GM21786 (cell line): Measurements from ENCODE around the gene SPIC.

Experiments
- ATAC-seq: cut with Tn5 transposase; IDR thresholded peaks from one replicate; pipeline ENCODE4 v1.9.1; 2021; ENCODE audit not compliant: unreplicated experiment

SPIC gene

GRCh38 chr12:101527682-101528081 lies 52.5 kb downstream of the SPIC start:
- ATAC-seq: no peak

DNA sequence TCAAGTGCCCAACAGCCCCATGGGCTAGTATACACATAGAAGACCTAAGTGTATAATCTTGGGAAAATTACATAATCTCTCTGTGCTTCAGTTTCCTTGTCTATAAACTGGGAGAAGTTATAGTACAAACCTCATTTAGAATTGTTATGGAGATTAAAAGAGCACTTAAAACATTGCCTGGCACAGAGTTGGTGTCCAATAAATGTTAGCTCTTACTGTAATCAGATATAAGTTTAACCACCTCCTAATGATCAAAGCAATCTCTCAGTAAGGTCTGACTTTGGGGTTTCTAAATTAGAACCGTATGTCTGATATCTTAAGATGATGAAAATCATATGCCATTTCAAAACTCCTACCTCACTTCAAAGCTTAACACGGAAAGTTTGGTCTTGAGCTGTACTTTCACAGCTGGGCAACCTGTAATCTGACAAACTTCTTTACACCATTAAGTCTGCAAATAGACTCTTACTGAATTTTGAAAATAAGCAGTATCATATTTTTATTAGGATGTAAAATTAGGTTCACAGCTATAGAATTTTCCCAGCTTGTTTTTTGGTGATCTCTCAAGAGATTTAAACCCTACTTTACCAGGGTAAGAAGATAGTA lies 61.0 kb downstream of the SPIC start:
- no peak for ATAC-seq
